ENCODE results near the gene RARA.

DNA sequence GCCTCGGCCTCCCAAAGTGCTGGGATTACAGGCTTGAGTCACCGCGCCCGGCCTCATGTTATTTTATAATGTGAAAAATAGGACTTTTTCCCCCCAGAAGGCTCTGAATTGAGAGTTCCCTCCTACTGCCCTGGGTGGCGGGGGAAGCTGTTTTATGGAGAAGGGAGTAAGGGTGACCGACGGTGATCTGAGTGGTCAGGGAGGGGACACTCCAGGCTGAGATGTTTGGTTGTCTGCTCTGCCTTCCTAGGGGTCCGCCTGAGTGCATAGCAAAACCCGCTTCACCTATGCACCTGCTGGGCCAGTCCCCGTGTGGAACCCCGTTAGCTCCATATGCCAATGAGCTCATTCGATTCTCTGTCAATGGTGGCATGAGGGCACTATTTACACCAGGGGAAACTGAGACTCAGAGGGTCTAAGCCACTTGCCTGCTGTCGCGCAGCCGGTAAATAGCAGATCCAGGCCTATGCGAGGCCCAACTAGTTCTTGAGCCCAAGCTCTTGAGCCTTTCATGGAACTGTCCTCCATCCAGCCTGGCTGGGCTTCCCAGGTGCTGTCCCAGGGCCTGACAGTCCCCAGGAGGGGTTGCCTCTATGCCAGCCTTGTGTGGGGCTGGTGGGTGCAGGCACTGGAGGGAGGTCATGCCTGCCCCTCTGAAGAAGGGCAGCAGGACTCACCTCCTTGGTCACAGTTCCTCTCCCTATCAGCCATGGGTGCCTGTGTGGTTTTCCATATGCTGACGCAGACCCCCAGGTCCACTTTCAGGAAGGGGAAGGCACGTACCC, 57.3 kb downstream of the RARA start:
- TF ChIP-seq ZNF8 (CRISPR knock-in tag; IDR thresholded peaks at IDR 0.05): no peak
- TF ChIP-seq, protein P1, sequence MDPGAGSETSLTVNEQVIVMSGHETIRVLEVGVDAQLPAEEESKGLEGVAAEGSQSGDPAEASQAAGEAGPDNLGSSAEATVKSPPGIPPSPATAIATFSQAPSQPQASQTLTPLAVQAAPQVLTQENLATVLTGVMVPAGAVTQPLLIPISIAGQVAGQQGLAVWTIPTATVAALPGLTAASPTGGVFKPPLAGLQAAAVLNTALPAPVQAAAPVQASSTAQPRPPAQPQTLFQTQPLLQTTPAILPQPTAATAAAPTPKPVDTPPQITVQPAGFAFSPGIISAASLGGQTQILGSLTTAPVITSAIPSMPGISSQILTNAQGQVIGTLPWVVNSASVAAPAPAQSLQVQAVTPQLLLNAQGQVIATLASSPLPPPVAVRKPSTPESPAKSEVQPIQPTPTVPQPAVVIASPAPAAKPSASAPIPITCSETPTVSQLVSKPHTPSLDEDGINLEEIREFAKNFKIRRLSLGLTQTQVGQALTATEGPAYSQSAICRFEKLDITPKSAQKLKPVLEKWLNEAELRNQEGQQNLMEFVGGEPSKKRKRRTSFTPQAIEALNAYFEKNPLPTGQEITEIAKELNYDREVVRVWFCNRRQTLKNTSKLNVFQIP (CRISPR knock-in tag; IDR thresholded peaks at IDR 0.05; ENCODE audit: borderline replicate concordance, low read depth): no peak
- no peak for TF ChIP-seq TOX (CRISPR knock-in tag; IDR thresholded peaks at IDR 0.05; ENCODE audit: borderline replicate concordance)
- TF ChIP-seq, protein P2, sequence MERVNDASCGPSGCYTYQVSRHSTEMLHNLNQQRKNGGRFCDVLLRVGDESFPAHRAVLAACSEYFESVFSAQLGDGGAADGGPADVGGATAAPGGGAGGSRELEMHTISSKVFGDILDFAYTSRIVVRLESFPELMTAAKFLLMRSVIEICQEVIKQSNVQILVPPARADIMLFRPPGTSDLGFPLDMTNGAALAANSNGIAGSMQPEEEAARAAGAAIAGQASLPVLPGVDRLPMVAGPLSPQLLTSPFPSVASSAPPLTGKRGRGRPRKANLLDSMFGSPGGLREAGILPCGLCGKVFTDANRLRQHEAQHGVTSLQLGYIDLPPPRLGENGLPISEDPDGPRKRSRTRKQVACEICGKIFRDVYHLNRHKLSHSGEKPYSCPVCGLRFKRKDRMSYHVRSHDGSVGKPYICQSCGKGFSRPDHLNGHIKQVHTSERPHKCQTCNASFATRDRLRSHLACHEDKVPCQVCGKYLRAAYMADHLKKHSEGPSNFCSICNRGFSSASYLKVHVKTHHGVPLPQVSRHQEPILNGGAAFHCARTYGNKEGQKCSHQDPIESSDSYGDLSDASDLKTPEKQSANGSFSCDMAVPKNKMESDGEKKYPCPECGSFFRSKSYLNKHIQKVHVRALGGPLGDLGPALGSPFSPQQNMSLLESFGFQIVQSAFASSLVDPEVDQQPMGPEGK (CRISPR knock-in tag; IDR thresholded peaks at IDR 0.05; ENCODE audit: borderline replicate concordance): no peak
